Ovary (tissue), 3 donors: ENCODE measurements around the gene ZNF579.

Experiments
- CTCF ChIP-seq, 3 donors: fragments of 450-650 bp in 2 of 3; fragments of 200-600 bp in 1 of 3; IDR thresholded peaks; one replicate each; pipeline versions ENCODE4 v1.5.1 to v1.8.0; 2016 to 2022; ENCODE audit warnings: antibody characterized with exemption in 3 of 3, mild to moderate bottlenecking in 1 of 3
- EP300 ChIP-seq: sonication (generic); formaldehyde crosslinking; IDR thresholded peaks from one replicate; pipeline ENCODE4 v1.6.1; 2017; ENCODE audit warnings: antibody characterized with exemption
- POLR2A ChIP-seq: fragments of 450-650 bp; IDR thresholded peaks from one replicate; pipeline ENCODE4 v1.6.1; 2017; ENCODE audit warnings: antibody characterized with exemption, mild to moderate bottlenecking, moderate library complexity
- donor health status: DM: no; HTN: no; CAD: no.

DNA sequence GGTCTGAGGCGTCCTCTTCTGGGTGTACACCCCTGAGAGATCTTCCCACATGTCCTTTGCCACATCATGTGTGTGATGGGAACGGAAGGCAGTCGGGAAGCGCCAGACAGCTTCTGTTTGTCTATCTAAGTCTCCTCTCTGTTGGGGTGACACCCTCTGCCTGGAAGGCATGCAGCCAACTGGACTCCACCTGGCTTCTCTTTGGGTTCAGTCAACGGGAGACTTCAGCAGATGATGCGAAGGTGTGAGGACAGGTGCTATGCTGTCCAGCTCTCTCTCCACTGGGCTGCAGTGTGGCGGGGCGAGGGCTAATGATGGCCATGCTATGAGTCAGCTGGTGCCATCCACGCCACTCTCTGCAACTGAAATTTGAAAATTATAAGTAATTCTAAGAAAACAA is 21.0 kb downstream of the ZNF579 start:
- TF ChIP-seq EP300, result no peak
- no peak for TF ChIP-seq CTCF (IDR thresholded peaks at IDR 0.05)
- TF ChIP-seq POLR2A, result no peak
